Type B pancreatic cell (in vitro differentiated cells): ENCODE data around the gene NEDD4L. TPM values are rescaled to one million over a fixed set of nuclear protein-coding genes. Genes with fewer than 3 reads are reported as not detected.

Experiments used
- DNase-seq: peaks from one replicate; pipeline ENCODE4 v3.0.0; 2021; ENCODE audit warnings: mixed read lengths; ENCODE audit not compliant: unreplicated experiment; ENCODE audit errors: extremely low spot score
- H3K27ac Mint-ChIP-seq: 2 replicates; pipeline ENCODE4 v1.8.0; 2021; ENCODE audit warnings: mild to moderate bottlenecking, mixed read lengths
- H3K27me3 Mint-ChIP-seq: 2 replicates; pipeline ENCODE4 v1.8.0; 2021; ENCODE audit warnings: mixed read lengths
- H3K36me3 Mint-ChIP-seq: 2 replicates; pipeline ENCODE4 v1.8.0; 2021; ENCODE audit warnings: mixed read lengths
- H3K4me1 Mint-ChIP-seq: one replicate; pipeline ENCODE4 v1.8.0; 2021; ENCODE audit warnings: mixed read lengths; ENCODE audit not compliant: unreplicated experiment
- H3K4me3 Mint-ChIP-seq: 2 replicates; pipeline ENCODE4 v1.8.0; 2021; ENCODE audit warnings: mild to moderate bottlenecking, mixed read lengths
- H3K9me3 Mint-ChIP-seq: 2 replicates; pipeline ENCODE4 v1.8.0; 2021; ENCODE audit warnings: mixed read lengths
- CTCF ChIP-seq: fragments of 200-600 bp; sonication (generic); conservative IDR thresholded peaks from 2 replicates; pipeline ENCODE4 v1.5.0; 2021; ENCODE audit warnings: antibody characterized with exemption, mild to moderate bottlenecking
- total RNA-seq: library from RNA; stranded (reverse); gene quantifications from 2 replicates; pipeline ENCODE4 v1.2.1, GENCODE V29; 2021; ENCODE audit warnings: low replicate concordance

NEDD4L gene
- total RNA-seq, 1 donor from 2014 or later, result 84.7 TPM

DNA sequence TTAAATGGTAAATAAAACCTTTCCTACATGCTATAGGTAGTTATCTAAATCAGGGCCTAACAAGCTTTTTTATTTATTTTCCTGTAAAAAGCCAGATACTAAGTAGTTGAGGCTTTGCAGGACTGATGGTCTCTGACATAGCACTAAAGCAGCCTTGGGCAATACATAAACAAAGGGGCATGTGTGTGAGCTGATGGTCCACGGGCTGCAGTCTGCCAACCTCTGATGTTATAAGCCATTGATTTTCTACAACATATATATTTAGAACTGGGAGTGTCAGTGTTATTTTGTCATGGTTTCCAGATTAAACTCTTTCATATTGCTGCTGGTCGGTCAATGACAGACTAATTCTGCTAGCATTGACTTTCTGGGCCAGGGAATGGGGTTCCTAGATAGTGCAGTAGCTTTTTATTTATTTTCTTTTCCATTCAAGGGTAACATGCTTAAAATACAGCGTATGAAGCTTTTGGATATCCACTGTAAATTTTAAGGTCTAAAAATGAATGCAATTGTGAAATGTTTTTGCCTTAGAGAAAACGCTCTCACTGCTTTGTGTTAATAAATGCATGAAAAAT, 134.0 kb downstream of the NEDD4L start:
- no peaks in the 10 kb centered on the region for H3K9me3 Mint-ChIP-seq
- H3K27me3 Mint-ChIP-seq, result no peaks in the 10 kb centered on the region
- peak overlapping the region; percentile 60 for H3K4me3 Mint-ChIP-seq
- peaks cover 4% of the 10 kb centered on the region for H3K36me3 Mint-ChIP-seq
- peak overlapping the region; percentile 94 for H3K27ac Mint-ChIP-seq
- peaks cover 55% of the 10 kb centered on the region for H3K4me1 Mint-ChIP-seq
- DNase-seq, result no peak
- TF ChIP-seq CTCF, result no peak

GRCh38 chr18:58178511-58178910, 134.5 kb downstream of the NEDD4L start:
- H3K9me3 Mint-ChIP-seq, result no peaks in the 10 kb centered on the region
- no peak for DNase-seq
- no peaks in the 10 kb centered on the region for H3K27me3 Mint-ChIP-seq
- H3K4me1 Mint-ChIP-seq, result peaks cover 57% of the 10 kb centered on the region
- H3K36me3 Mint-ChIP-seq, result peaks cover 4% of the 10 kb centered on the region
- H3K4me3 Mint-ChIP-seq, result peak overlapping the region; percentile 60
- TF ChIP-seq CTCF, result no peak
- H3K27ac Mint-ChIP-seq, result peak overlapping the region; percentile 94

DNA sequence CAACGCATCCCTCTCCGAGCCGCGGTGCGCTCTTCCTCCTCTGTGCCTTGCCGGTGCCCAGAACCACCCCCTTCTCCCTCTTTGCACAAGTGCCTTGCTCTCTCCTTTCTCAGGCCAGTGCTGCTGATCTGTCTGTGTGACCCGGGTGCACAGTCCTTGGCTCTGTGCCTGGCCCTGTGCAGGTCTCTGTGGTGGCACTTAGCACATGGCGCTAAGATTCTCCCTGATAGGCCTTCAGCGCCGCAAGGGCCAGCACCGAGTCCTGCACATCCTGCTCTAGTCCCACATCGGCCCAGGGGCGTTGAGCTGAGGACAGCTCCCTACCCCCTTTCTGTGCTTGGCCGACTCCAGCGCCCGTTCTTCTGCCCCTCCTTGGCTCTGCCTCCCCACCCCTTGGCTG, 136.1 kb downstream of the NEDD4L start:
- no peak for DNase-seq
- Mint-ChIP-seq H3K4me3 (no peak overlapping the region), H3K36me3 (peaks cover 4% of the 10 kb centered on the region), H3K27ac (peak overlapping the region; percentile 92), H3K27me3 (no peaks in the 10 kb centered on the region), H3K4me1 (peaks cover 61% of the 10 kb centered on the region), H3K9me3 (no peaks in the 10 kb centered on the region)
- no peak for TF ChIP-seq CTCF

GRCh38 chr18:58180738-58181353, 136.8 kb downstream of the NEDD4L start:
- Mint-ChIP-seq H3K36me3 (peaks cover 4% of the 10 kb centered on the region), H3K27ac (peak overlapping the region; percentile 92), H3K27me3 (no peaks in the 10 kb centered on the region), H3K4me1 (peaks cover 56% of the 10 kb centered on the region), H3K9me3 (no peaks in the 10 kb centered on the region), H3K4me3 (peak overlapping the region; percentile 59)
- no peak for DNase-seq
- peak; percentile 93 for TF ChIP-seq CTCF

- Mint-ChIP-seq H3K4me1 (peaks cover 57% of the 10 kb centered on the region), H3K4me3 (no peak overlapping the region), H3K9me3 (no peaks in the 10 kb centered on the region), H3K27me3 (no peaks in the 10 kb centered on the region), H3K27ac (no peak overlapping the region), H3K36me3 (peaks cover 4% of the 10 kb centered on the region)
- no peak for TF ChIP-seq CTCF
- DNase-seq, result no peak
These were observed 138.0 kb downstream of the NEDD4L start for GRCh38 chr18:58181988-58182387.
